Left lobe of liver (tissue), 2 donors: Measurements from ENCODE around the gene BRD4. TPM values are rescaled to one million over a fixed set of nuclear protein-coding genes. Genes with fewer than 3 reads are reported as not detected.
A peak's percentile ranks its signal among the peaks of the same experiment; 100 is the strongest.

Experiments
- ATAC-seq: fragments of 200-7000 bp; cut with Tn5 transposase; one replicate; pipeline ENCODE4 v1.9.1; 2020; ENCODE audit warnings: mild to moderate bottlenecking, moderate library complexity
- DNase-seq: peaks from one replicate; pipeline ENCODE4 v3.0.0-alpha.2; 2020; ENCODE audit warnings: low spot score
- total RNA-seq: library from RNA; stranded (reverse); gene quantifications from one replicate; pipeline ENCODE4 v1.2.1, GENCODE V29; 2021
- donor health status: DM: no; HTN: no; CAD: no; lungs with moderate emphysema.
- donor health status: DM: no; HTN: yes; CAD: no.

The BRD4 gene
- total RNA-seq, 1 donor from 2014 or later = 46.1 TPM

DNA sequence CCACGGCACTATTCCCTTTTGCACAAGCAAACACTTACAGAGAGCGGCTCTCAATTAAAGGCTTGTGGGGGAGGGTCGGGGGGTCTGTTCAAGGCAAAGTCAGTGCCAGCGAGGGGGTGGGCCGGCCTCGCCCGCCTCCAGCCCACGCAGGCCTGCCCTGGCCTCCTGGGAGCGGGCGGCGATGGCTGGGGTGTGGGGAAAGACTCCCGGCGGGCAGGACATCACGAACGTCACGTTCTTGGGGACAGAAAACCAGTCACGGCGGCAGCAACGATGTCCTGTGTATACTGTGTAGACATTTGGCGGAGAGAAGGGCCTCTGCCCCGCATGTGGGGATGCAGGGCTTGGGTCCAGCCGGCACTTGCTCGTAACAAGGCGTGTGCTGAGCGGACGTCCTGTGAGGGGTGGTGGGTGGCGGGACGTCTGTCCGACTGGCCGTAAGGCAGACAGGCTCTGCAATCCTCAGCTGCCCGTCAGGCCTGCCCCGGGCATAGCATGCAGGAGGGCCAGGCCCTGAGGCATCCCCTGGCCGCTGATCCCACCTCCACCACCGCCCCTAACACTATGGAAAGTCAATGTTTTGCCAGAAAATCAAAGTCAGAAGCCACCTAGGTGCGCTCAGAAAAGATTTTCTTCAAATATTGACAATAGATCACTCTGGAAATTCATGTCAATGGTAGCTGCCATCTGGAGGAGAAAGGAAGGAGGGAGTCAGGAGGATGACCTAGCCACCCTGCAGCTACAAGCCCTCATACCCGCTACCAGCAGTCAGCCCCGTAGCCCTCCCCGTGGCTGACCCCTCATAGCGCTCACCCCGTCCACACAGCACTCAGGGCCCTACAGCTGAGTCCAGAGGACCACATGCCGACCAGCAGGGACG is 94.3 kb downstream of the BRD4 start:
- ATAC-seq (no peak), DNase-seq (no peak)

DNA sequence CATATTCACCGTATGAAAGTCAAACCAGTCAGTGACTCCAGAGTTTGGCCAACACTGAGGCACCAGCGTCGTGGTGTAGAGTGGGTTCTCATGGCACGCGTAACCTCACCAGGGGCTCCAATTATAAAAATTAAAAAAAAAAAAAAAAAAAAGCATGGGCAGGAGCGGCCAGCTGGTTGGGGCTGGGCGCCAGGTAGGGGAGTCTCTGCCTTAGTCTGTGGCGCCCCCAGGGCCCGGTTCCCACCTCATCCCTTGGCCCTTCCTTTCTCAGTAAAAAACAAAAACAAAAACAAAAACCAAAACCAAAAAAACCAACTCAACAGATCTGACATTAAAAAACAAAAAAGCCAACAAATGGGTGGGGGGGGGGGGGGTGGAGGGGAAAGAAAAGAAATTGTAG is 95.5 kb downstream of the BRD4 start:
- DNase-seq (no peak), ATAC-seq (no peak)

DNA sequence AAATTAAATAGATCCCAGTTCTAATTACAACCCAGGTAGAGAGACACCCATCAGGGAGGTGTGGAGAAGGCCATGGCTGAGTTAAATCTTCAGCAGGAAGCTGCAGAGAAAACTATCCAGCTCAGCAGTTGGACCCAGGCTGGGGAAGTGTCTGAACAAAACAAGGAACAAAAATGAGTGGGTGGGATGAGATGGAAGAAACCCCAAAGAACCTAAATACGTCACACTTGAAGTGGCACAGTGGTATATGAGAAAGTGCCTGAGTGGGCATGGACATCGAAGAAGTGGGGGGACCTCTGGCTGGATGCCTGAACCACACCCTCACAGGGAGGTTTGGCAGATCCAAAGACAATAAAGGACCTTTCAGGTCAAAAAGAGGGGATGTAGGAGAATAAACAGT is 96.6 kb downstream of the BRD4 start:
- ATAC-seq = no peak
- DNase-seq = no peak

DNA sequence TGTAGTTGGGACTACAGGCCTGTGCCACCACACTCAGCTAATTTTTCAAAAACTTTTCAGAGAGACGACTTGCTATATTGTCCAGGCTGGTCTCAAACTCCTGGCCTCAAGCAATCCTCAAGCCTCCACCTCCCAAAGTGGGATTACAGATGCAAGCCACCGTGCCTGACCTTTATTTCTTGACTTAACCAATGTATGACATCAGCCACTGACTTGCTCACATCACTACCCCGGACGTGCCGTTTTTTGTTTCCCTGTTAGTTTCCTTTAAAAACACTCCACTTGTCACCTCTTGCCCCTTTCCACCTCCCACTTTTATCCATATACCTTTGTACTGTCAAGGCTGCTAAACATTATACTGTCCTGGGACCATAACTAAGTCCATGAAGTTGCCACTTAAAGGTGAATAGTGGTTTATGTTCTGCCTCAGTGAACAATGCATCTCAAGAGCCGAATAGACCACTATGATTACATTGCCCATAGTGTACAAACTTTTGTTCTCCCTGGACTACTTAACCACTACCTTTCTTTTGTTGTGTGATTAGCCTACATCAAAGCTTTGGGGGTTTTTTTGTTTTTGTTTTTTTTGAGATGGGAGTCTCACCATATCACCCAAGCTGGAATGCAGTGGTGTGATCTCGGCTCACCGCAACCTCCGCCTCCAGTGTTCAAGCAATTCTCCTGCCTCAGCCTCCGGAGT is 97.8 kb downstream of the BRD4 start:
- ATAC-seq = no peak

DNA sequence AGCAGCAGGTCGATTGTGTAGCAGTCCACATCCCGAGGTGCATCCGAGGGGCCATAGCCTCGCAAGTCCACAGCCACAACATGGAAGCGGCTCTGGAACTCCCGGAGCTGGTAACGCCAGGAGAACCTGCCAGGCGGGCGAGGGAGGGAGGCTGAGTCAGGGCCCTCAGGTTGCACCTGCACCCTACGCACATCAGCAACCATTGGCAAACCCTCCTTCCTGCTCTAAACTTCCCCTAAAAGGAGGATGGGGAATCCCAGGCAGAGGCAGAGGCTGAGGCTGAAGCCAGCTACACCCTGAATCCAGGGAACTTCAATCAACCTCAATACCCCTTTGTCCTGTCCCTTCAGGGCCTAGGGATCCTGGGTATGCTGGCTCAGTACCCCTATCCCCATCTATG is 101.1 kb downstream of the BRD4 start:
- ATAC-seq (no peak), DNase-seq (no peak)

More for the DNA sequence above, 97.8 kb downstream of the BRD4 start:
- no peak for DNase-seq

DNA sequence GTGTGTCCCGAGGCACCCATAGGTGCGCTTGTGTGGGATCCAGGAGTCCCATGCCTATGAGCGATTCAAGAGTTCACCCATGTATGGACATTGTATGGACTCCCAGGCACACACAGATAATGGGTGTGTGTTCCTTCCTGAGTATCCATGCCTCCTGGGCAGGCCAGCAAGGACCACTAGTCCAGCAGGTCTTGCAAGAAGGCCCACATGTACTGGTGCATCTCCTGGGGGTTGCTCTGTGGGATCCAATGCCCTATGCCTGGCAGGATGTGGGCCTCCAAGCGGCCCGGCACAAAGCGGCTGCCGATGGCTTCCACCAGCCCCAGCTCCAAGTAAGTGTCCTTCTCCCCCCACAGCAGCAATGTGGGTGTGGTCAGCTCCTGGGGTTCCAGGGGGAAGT is 105.1 kb downstream of the BRD4 start:
- DNase-seq (no peak), ATAC-seq (no peak)

DNA sequence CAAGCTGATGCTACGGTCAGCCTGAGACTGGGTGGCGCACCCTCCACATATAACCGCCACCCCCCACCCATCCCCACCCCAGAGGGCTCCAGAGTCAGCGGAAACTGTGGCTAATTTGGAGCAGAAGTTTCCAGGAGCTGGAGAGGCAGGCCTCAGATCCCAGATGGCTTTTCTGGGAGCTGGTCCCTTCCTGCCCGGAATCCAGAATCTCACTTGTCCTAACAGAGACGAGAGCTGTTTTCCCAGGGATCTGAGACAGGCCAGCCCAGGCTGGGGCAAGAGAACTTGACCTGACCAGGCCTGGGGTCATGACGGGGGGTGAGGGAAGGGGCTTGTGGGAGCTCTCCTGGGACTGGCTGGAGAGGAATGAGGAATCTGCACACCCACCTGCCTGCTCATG is 106.6 kb downstream of the BRD4 start:
- DNase-seq (no peak), ATAC-seq (no peak)

DNA sequence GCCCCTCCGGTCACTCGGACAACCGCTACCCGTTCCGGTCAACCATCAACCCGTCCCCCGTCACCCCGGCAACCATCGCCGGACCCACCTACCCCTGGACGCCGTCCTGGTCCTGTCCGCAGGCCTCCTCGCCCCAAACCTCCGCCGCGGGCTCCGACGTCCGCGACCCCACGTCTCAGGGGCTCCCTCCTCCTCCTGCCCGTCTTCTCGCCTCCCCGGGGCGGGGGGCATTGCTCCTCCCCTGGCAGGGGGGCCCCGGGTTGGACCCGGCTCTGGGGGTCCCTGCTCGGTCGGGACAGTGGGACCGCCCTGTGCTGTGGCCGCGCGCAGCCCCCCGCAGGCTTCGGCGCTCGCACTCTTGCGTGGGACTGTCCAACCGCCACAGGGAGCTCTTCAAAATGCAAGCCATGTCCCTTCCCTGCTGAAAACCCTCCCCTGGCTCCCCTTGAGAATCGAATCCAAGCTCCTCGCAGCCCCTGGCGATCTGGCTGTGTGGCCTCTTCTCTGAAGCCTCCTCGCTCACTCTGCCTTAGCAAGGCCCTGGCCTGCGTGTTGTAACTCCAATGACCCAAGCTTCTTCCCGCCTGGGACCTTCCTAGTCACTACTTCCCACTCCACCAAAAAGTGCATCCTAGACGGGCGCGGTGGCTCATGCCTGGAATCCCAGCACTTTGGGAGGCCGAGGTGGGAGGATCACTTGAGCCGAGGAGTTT is 108.5 kb downstream of the BRD4 start:
- peak; percentile 20 for ATAC-seq
- DNase-seq = no peak

DNA sequence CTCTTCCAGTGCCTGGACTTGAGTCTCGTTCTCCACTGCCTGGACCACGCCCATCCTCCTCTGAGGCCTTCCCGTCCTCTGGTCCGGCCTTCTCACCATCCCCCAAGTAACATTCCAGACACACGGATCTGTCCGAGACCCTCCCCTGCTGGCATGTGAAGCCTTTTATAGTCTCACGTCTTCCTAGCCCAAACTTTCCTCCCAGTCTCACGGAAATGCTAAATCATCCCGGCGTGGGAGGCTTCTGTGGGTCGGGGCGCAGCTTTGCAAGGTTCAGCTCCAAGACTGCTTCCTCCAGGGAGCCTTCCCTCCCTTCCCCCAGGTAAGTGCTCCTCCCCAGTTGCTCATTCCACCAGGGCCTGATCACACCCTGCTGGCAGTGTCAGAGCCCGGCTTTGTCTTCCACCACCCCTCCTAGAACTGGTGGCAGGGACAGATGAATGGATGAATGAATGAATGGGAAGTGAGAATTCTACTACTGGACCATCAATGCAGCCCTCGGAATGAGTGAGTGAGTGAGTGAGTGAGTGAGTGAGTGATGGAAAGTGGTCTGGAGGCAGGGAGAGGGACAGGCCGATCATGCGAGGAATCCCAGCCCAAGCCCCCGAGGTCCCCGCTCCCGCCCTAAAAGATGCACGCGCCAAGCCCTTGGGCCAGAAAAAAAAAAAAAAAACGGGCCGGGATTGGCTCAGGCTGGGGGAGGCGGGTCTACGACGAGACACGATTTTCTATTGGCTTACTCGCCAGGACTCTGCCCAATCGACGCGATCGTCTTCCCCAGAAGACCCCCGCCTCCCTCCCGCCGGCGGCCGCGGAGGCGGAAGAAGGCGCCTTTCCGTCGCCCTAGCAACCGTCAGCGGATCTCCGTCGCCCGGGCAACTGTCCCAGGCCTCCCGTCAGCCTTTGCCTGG is 109.3 kb downstream of the BRD4 start:
- ATAC-seq (peak; percentile 88), DNase-seq (peak; percentile 75)

DNA sequence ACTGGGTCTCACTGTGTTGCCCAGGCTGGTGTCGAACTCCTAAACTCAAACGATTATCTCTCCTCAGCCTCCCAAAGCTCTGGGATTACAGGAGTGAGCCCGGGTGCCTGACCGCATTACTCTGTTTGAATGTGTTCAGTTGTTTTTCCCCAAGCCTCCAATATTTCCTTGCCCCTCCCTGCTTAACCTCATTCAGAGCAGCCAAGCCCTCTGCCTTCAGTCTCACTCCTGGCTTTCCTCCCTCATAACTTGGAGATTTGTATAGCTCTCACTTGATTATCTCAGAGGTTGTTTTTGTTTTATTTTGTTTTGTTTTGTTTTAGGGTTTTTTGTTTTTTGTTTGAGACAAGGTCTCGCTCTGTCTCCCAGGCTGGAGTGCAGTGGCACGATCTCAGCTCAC is 111.5 kb downstream of the BRD4 start:
- ATAC-seq = no peak

DNA sequence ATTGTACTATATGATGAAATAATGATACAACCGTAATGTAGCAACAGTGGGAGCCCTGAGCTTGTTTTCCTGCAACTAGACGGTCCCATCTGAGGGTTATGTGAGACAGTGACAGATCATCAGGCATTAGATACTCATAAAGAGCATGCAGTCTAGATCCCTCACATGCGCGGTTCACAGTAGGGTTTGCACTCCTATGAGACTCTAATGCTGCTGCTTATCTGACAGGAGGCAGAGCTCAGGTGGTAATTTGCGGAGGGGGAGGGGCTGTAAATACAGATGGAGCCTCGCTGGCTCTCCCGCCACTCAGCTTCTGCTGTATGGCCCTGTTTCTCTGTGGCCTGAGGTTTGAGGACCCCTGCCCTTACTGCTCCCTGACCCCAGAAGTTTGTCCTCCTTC is 113.8 kb downstream of the BRD4 start:
- ATAC-seq = no peak

More for the DNA sequence above, 111.5 kb downstream of the BRD4 start:
- DNase-seq = no peak

DNA sequence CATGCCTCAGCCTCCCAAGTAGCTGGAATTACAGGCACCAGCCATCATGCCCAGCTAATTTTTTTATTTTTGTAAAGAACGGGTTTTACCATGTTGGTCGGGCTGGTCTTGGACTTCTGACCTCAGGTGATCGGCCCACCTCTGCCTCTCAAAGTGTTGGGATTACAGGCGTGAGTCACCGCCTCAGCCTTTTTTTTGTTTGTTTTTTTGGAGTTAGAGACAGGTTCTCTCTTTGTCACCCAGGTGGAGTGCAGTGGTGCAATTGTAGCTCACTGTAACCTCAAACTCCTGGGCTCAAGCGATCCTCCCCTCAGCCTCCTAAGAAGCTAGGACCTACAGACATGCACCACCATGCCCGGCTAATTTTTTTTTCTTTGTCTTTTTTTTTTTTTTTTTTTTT is 116.0 kb downstream of the BRD4 start:
- DNase-seq (no peak), ATAC-seq (no peak)

More for the DNA sequence above, 113.8 kb downstream of the BRD4 start:
- no peak for DNase-seq

DNA sequence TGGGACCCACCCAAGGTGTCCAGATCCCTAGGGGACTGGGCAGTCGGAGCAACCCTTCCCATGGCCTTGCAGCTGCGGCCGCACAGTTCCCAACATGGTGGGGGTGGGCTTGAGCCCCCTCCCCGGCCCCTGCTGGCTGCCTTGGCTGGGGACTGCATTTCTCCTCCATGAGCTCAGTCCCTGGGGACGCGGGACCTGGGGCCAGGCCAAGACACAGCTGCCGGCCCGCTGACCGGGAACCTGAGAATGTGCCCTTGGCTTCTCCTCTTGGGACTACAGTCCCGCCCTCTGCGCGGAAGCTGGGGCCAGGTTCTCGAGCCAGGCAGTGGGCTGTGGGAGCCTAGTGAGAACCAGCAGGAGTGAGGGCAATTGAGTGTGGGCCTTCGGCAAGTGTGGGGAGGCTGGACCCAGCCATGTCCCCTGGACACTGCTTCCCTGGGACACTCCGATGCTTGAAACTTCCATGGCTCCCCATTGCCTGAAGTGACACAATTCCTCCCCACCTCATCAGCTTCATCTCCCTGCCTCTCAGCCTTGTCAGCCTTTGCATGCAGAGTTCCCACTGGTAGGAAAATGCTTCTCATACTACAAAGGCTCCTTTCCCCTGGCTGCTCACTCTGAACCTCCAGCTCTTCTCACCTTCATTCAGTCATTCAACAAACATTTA is 118.5 kb downstream of the BRD4 start:
- ATAC-seq (no peak), DNase-seq (no peak)

DNA sequence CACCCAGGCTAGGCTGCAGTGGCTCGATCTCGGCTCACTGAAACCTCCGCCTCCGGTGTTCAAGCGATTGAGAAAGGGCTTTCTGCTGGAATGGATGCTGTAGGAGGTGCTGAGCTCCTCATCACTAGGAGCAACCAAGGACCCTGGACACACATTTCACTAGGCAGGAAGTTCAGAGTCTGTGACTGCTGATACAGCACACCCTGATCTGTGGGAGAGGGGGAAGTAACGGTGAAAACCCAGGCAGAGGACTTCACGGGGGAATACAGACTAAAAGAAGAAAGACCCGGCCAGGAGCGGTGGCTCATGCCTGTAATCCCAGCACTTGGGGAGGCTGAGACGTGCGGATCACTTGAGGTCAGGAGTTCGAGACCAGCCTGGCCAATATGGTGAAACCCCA is 119.6 kb downstream of the BRD4 start:
- ATAC-seq (peak; percentile 37), DNase-seq (no peak)

DNA sequence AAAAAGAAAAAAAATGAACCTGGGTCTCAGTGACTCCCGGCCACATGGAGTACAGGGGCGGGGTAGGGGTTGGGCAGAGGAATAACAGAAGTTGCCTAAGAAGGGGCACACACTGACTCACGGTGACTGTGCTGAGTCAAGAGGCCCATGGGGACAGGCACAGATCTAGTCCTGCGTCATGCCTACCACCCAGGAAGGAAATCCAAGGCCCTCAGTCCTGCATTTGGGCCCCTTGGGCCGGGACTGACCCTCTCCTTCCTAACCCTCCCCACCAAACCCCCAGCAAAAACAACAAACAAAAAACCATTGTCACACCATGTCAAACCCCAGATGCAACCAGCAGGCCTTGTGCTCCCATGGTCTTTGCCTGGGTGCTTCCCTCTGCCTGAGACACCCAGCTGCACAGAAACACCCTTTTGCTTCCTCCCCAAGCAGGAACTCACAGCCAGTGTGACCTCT is 122.0 kb downstream of the BRD4 start:
- DNase-seq (no peak), ATAC-seq (peak; percentile 70)

DNA sequence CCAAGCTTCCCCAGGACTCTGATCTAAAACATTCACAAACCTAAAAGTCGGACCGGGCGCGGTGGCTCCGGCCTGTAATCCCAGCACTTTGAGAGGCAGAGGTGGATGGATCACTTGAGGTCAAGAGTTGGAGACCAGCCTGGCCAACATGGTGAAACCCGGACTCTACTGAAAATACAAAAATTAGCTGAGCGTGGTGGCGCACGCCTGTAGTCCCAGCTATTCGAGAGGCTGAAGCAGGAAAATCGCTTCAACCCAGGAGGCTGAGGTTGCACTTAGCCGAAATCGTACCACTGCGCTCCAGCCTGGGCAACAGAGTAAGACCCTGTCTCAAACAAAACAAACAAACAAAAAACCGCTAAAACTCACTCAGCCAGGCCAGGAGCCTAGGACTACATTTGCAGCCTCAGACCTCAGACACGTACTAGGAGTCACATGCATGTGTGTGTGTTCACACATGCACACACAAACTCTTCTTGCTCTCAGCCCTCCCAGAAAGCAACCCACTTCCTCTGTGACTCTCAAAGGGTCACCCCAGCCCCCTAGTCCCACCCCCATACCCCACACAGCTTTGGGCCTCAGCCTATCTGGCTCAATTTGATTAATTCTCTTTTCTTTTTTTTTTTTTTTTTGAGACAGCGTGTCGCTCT is 130.8 kb downstream of the BRD4 start:
- DNase-seq (no peak), ATAC-seq (no peak)

DNA sequence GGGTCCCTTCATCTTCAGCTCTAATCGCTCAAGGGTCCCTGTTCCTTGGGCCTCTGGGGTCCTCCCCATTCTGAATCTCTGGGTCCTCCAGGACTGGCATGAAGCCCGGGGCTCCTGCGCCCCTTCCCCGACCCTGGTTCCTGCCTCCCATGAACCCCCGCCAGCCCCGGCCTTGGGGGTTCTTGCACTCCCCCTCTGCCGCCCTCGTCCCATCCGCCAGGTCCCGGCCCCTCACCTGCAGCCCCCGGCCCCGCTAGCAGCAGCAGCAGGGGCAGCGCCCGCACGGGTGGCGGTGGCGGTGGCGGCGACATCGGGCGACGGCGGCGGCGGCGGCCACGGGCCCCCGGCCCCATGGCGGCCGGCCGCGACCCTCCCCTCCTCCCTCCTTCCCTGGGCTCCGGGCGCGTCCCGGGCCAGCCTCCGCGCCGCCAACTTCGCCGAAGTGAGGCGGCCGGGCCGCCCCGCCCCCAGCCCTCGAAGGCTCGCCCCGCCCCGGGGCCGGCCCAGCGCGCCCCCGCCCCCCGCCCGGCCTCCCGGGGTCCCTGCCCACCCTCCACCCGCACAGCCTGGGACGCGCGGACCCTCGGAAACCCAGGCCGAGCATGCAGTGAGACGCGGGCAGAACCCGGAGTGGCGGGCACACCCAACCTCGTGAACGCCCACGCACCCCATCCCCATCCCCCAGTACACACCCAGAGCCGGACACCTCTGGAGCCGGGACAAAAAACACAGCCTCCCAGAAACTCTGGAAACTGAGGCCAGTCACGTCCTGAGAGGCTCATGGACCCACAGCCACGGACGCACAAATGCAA is 131.6 kb downstream of the BRD4 start, which contains the start of gene NOTCH3:
Gene NOTCH3 (minus strand): TSS at position 443 of the 812 bp plus-strand sequence. CDS start 90 bp downstream, at position 353.
- peak; percentile 29 for ATAC-seq

More for the DNA sequence above, 131.6 kb downstream of the BRD4 start, which contains the start of gene NOTCH3:
- no peak for DNase-seq
